Posterior cingulate gyrus (tissue), 11 donors: Measurements from ENCODE around the gene CBARP.
A peak's percentile ranks its signal among the peaks of the same experiment; 100 is the strongest.

Experiments
- DNase-seq, 10 donors: peaks; one replicate each; pipeline versions ENCODE4 v3.0.0 to v3.0.0-alpha.2; 2020 to 2021; ENCODE audit warnings: mixed read lengths in 3 of 10
- intact Hi-C: fragments of 100-400 bp; cut with DNase I; formaldehyde crosslinking; loops from one replicate; pipeline ENCODE4 v1.15.1; 2023

CBARP gene

DNA sequence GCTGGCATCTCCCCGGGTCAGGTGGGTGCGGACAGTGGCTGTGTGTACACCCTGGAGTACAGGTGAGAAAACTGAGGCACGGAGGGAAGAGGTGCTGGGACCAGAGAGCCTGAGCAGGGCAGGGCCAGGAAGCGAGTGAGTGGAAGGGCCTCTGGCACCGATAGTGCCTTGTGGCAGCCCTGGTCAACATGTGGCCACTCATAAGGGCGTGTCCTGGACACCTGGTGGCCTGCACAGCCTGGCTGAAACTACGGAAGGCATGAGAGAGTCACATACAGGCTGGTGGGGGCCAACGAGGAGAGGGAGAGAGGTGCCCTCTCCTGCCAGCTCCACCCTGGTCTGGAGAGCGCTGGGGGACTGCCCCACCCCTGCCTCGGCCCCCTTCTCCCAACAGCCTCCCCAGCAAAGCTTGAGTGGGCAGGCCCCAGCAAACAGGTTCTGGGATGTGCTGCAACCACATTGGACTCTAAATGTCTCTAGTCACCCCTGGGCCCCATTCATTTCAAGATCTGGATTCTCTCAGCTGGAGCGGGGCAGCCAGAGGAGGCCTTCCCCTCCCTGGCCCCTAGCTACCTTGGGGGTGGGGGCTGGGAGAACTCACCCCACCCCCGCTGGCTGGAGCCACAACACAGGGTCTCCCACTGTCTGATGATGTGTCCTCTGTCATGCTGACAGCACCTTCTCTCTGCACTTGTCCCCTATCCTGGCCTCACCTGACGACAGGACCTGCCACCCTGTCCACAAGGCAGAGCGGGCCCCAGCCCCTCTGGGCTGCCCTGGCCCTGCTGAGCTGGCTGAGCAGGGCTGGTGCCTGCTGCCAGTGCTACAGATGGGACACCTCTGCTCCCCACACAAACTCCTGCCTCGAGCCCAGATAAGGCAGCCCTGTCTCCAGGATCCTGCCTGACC lies 5.8 kb downstream of the CBARP start:
- DNase-seq: no peak
- intact Hi-C loops: no loop called here

DNA sequence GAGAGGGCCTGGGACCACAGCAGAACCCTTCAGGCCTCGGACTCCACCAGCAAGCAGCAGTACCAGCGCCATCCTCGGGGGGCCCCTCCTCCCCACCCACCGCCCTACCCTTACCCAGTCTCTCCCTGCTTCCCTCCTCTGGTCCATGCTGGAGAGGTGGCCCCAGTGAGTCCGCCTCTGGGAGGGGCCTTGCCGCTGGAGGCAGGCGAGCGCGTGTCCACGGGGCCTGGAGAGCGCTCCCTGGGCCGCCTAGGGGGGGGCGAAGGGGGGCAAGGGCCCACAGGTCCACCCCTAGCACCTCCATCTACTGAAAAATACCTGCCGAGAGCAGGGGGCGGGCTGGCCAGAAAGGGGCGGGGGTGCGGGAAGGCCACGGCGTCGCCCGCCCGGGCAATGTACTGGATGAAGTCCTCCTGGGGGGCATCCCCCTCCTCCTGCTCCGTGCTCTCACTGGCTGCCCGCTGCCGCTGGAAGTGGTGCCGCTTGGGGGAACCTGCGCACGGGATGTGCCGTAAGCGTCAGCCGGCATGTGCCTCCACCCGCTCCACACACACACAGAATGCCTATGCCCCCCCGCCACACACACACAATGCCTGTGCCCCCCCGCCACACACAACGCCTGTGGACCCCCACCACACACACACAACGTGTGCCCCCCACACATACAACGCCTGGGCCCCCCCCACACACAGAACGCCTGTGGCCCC lies 6.9 kb downstream of the CBARP start:
- DNase-seq: peak in 1 of 10 donors; percentile 87
- intact Hi-C loops: no loop called here

DNA sequence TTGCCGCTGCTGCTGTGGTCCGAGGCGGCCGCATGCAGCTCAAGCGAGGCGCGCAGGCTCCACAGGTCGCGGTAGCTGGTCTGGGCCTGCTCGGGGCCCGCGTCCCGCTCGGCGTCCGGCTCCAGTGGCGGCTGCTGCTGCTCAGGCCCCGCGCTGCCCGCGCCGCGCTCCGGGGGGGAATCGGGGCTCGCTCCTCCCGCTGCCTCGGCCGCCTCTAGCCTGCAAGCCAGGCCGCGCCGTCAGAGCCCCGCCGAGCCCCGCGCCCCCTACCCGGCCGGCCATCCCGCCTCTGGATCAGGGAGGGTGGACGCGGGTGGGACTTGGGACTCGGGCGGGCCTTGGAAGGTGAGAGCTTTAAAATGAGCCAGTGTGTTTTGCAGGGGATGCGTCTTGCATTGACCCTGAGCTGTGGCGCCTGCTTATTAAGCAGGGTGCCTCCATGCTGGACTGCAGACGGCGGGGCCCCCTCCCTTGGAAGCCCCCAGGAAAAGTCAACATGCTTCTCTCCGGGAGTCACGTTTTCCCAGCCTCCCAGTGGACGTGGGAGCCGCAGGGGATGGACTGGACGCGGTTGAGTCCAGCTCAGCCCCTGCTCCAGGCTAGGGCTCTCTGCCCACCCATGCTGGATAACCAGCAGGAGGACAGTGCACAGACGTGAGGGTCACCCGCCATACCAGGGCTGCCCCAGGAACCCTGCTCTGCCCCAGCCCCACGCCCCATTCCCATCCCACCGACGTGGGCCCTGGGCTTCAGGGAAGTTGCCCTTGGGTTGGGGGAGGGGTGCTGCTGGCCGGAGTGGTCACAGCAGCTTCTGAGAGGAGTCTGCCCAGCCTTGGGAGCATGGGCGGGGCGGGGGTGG lies 7.7 kb downstream of the CBARP start:
- intact Hi-C loops: no loop called here
- DNase-seq: no peak

DNA sequence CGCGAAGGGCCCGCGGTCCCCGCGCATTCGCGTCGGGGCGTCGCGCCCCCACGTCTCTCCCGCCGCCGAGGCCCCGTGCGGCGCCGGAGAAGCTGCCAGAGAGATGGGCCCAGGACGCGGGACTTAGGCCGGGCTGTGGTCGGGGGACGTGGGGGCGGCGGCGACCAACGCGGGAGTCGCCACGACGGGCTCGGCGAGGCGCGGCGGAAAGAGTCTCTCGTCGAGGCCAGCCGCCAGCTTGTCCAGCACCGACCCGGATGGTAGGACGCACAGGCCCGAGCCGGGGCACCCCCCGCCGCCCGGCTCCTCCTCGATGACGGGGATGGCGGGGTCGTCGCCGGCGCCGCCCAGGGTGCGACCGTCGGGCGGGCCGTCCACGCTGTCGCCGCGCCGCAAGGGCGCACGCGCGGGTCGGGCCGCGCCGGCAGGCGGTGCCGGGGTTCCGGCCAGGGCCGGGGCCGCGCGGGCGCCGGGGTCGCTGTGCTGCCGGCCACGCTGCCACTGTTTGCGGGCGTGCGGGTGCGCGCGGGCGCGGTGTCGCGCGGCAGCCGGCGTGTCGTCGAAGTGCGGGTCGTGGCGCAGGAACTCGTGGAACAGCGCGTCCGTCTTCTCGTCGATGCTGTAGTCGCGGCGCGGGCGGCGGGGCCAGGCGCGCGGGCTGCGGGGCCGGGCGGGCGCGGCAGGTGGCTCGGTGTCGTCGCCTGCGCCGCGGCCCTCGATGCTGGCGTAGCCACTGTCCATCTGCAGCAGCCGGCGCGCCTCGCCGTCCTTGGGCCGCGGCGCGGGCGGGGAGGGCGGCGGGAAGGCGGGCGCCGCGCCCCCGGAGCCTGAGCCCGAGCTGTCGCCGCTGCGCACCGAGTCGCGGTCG lies 8.5 kb downstream of the CBARP start:
- DNase-seq: no peak
- intact Hi-C loops: no loop called here

DNA sequence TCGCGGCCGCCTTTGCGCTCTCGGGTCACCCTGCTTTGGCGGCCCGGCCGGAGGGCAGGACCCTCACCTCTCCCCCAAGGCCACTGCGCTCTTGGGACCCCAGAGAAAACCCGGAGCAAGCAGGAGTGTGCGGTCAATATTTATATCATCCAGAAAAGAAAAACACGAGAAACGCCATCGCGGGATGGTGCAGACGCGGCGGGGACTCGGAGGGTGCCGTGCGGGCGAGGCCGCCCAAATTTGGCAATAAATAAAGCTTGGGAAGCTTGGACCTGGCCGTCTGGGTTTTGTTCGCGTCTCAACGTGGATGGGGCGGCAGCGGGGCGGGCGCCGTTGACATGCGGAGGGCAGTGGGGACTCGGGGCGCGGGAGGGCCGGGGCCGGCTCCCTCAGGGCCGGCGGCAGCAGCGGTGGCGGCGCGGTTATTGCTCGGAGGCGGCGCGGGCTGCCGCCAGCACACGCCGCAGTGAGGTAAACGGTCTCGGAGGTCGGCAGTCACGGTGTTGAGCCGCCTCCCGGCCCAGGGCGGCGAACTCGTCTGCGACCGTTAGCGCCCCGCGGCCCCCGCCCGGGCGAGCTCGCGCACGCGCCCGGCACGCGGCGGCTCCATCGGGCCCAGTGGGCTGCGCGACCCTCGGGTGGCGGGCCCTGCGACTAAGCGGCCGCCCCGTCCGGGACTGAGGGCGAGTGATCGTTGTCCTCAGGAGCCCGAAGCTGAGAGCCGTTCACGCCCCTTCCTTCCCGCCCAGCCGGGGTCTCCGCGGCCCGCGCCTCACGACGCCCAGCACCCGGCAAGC lies 9.4 kb downstream of the CBARP start:
- intact Hi-C loops: no loop called here
- no peak for DNase-seq

DNA sequence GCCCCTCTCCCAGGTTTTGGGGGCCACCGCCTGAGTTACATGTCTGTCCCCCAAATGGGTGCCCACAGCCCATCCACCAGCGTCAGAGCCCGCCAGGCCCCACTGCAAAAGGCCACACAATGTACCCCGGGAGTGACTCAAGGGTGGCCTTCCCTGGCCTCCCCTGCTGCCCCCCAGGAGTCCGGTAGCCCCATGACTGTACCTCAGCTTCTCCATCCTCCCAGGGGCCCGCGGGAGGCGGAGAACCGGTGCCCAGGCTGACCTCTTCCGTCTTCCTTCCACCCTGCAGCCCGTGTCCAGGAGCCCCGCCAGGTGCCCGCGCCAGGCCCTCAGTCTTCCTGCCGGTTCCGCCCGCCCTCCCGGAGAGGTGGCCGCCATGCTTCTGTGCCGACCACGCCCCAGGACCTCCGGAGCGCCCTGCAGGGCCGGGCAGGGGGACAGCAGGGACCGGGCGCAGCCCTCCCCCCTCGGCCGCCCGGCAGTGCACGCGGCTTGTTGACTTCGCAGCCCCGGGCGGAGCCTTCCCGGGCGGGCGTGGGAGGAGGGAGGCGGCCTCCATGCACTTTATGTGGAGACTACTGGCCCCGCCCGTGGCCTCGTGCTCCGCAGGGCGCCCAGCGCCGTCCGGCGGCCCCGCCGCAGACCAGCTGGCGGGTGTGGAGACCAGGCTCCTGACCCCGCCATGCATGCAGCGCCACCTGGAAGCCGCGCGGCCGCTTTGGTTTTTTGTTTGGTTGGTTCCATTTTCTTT lies 10.3 kb downstream of the CBARP start:
- intact Hi-C loops: no loop called here
- no peak for DNase-seq

DNA sequence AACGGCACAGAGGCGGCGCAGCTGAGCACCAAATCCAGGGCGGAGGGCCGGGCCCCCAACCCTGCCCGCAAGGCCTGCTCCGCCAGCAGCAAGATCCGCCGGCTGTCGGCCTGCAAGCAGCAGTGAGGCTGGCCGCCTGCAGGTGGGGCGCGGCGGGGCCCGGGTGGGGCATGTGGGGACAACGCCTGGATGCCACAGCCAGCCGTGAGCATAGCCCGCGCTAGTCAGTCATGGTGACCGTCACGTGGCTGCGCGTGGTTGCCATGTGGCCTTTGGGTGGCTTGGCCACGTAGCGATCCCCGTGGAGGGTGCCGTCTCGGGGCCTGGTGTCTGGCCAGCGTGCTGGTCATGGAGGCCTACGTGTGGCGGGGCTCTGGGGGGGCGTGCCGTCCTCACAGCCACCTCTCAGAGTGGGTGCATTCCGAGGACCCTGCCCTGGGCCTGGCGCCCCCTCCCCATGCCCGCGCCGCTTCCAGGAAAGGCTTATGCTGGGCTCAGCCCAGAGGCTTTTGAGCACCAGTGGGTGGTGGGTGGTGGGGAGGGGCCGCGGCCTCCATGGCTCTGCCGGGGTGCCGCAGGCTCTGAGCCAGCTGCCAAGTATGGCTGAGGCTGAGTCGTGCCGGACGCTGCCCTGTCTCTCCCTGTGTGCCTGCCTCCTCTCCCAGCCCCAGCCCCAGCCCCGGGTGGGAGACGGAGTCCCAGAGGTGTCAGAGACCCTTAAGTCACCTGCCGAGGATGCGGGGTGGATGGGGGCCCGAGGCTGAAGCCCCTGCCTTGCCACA lies 11.1 kb downstream of the CBARP start:
- peak in 1 of 10 donors; percentile 84 for DNase-seq
- intact Hi-C loops: no loop called here

DNA sequence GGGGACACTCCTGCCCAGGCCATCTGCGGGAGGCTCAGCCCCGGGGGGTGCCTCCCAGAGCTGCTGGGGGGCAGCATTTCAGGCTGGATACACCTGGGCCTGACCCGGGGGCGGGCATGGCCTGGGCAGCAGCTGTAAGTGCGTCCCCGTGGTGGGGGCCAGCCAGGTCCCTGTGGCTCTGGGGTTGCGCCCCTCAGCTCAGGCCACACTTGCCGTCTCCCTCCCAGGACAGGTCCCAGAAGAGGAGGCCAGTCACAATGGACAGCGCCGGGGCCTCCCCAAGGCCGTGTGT lies 11.6 kb downstream of the CBARP start:
- intact Hi-C loops: no loop called here
- DNase-seq: no peak

DNA sequence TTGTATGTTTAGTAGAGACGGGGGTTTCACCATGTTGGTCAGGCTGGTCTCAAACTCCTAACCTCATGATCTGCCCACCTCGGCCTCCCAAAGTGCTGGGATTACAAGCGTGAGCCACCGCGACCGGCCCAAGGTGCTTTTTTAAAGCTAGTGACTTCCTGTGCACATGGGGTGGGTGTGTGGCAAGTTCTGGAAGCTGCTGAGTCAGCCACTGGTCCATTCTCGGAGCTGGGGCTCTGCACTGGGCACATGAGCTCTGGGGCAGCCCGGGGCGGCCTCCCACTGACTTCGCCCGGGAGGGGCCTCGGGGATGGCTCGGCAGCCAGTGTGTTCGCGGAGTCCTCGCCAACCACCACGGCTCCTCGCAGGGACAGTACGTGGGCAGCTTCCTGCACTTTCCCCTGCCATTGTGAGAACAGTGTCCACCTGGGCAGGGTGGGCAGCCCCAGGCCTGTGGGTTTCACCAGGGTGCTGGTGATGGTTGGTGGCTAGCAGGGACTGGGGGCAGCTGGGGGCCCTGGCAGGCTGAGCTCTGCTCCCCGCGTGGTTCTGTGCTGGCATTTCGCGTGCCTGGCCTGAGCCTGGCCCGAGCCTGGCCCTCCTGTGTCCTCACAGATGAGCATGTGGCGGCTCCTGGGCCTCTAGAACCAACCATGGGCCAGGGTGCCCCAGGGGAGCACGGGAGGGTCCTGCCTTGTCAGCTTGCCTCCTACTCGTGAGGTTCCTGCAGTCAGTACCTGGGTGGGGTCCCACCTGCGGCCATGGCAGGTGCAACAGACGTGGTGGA lies 12.2 kb downstream of the CBARP start:
- intact Hi-C loops: no loop called here
- no peak for DNase-seq

DNA sequence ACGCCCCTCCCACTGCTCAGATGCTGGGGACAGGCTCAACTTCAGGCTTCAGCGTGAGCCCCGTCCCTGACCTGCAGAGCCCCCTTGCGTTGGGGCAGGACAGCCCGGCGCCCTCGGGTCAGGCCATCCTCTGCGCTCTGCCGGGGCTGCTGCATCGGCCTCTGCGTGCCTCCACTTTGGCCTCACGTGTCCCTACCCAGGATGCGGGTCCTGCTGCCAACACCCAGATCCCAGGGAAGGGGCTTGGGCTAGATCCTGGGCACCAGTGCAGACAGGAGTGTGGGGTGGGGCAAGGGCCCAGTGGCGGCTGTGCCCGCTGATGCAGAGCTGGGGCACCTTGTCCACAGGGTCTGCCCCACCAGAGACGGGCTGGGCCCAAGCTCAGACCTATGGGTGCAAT lies 13.0 kb downstream of the CBARP start:
- no peak for DNase-seq
- intact Hi-C loops: no loop called here

DNA sequence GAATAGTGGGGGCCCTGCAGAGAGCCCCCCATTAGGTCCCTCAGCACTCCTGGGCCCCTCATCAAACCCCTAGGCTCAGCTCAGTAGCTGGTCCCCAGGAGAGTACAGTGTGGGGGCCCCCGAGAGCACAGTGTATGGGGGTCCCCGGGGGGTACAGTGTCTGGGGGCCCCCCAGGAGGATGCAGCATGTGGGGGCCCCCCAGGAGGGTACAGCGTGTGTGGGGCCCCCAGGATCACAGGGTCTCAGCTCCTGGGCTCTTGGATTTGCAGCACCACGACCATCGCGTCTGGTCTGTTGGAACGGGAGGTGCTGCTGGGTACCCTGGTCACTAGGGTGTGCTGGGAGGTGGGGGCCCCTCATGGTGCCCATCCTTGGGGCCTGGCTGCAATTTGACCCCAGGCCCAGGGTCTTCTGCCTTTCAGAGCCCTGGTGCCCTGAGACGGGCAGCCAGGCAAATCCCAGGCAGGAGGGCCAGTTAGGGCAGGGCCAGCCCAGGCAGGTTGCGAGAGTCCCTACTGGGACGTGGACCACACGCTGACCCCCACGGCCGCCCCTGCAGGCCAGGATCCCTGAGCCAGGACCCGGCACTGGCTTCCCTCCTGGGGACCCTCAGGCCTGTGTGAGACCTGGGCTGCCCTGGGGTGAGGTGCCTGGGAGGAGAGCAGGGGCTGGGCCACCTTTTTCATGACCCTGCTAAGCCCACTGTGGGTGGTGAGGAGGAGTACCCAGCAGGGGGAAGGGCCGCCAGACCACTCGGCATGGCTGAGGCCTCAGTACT lies 13.6 kb downstream of the CBARP start:
- no peak for DNase-seq

DNA sequence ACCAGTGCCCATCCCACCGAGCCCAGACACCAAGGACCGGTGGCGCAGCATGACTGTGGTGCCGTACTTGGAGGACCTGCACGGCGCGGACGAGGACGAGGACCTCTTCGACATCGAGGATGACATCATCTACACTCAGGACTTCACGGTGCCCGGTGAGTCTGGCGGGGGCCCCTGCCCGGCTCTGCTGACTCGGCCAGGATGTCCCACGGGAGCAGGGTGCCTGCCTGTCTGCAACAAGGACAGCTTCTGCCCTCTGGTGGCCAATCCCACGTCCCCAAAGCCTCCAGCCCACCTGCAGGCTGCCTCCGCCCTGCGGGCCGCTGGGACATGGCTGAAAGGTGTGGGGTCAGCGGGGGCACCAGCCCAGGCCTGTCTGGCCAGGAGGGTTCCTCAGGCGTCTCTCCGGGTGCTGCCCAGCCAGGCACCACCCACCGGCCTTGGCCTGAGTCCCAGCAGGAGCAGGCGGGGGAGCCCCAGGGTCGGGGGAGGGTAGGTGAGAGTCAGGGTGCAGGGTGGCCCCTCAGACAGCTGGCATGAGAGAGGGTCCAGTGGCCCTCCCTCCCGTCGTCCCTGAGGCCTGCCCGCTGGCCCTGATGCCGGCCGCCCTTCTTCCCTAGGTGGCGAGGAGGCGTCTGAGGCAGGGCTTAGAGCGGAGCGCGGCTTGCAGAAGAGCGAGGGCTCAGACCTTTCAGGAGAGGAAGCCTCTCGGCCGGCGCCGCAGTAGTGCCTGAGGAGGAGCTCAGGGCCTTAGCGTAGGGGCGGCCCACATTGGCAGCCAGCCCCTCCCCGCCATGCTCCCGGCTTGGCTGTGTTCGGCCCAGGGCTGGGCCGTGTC lies 14.6 kb downstream of the CBARP start:
- DNase-seq: no peak
- intact Hi-C loops: no loop called here

More for the DNA sequence above, 13.6 kb downstream of the CBARP start:
- intact Hi-C loops: no loop called here

DNA sequence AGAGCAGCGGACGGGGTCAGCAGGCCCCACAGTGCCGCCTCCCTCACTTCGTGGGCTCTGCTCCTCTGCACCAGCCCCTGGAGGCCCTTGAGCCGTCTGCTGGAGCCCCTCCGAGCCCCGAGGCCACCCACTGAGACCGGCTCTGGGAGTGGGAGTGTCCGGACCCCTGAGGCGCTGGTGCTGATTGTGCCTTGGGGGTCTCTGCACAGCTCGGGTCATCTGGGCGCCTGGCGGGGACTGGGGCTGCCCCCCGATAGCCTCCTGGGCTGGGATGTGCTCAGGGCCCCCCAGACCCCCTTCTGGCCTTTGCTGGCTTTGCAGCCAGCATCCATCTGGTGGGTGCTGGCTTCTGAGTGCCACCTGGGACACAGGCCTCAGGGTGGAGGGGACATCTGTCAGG lies 15.4 kb downstream of the CBARP start:
- DNase-seq: no peak

DNA sequence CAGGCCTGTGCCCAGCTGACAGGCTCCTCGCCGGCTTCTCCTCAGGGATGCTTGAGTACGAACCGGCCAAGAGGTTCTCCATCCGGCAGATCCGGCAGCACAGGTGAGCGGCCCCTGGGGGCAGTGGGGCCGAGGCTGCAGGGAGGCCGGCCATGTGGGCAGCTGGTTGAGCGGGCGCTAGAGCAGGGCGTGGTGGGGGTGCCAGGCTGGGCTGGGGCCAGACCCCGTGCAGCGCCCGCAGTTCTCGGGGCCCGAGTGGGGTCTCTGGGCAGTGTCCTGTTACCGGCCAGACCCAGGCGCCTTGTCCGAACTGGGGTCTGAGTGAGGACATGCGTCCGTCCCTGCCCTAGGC lies 15.9 kb downstream of the CBARP start:
- intact Hi-C loops: loop anchor here (1.0 kb wide), 1 partner anchor 18 kb away; no protein-coding TSS in a partner anchor
- no peak for DNase-seq

More for the DNA sequence above, 15.4 kb downstream of the CBARP start:
- intact Hi-C loops: no loop called here
